ENCODE results near the gene STARD5.
"Not testable (repeated sequence)": the region's sequence is repeated elsewhere in the genome, so short reads cannot be mapped to it uniquely, and the experiment has no call there.

The STARD5 gene

GRCh38 chr15:81361891-81362290 is 38.0 kb upstream of the STARD5 start:
- no peak overlapping the region for H3K4me3 ChIP-seq (ENCODE audit: low read depth, low read length)
- TF ChIP-seq, protein P1, sequence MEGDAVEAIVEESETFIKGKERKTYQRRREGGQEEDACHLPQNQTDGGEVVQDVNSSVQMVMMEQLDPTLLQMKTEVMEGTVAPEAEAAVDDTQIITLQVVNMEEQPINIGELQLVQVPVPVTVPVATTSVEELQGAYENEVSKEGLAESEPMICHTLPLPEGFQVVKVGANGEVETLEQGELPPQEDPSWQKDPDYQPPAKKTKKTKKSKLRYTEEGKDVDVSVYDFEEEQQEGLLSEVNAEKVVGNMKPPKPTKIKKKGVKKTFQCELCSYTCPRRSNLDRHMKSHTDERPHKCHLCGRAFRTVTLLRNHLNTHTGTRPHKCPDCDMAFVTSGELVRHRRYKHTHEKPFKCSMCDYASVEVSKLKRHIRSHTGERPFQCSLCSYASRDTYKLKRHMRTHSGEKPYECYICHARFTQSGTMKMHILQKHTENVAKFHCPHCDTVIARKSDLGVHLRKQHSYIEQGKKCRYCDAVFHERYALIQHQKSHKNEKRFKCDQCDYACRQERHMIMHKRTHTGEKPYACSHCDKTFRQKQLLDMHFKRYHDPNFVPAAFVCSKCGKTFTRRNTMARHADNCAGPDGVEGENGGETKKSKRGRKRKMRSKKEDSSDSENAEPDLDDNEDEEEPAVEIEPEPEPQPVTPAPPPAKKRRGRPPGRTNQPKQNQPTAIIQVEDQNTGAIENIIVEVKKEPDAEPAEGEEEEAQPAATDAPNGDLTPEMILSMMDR (IDR thresholded peaks at IDR 0.05; ENCODE audit: borderline replicate concordance, insufficient read depth, low read depth, low read length) = no peak

GRCh38 chr15:81360491-81360890 is 36.5 kb upstream of the STARD5 start:
- H3K4me3 ChIP-seq (ENCODE audit: low read depth, low read length) = no peak overlapping the region
- TF ChIP-seq, protein P1 (IDR thresholded peaks at IDR 0.05; ENCODE audit: borderline replicate concordance, insufficient read depth, low read depth, low read length) = no peak

DNA sequence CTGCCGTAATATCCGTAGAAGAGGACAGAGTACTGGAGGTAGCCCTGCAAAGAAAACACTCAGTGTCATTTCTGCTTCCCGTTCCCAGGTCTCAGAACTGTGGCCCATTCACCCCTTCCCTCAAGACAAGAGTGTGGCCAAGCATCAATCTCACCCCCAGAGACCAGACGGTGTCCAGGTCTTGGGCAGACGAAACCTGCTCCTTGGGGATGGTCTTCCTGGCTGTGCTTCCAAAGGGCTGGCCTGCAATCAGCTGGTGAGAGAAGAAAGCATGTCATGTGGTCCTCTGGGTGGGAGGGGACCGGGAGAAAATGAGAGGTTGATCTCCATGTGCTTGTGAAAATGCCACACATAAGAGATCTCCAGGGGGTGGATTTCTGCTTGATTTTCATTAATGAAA is 34.3 kb upstream of the STARD5 start:
- no peak overlapping the region for H3K4me3 ChIP-seq (ENCODE audit: low read depth, low read length)
- TF ChIP-seq, protein P1 (IDR thresholded peaks at IDR 0.05; ENCODE audit: borderline replicate concordance, insufficient read depth, low read depth, low read length) = no peak

GRCh38 chr15:81357180-81357686 is 33.3 kb upstream of the STARD5 start:
- TF ChIP-seq, protein P1 (IDR thresholded peaks at IDR 0.05; ENCODE audit: borderline replicate concordance, insufficient read depth, low read depth, low read length) = peak; percentile 29; the same call in 1 of the 2 replicates
- H3K4me3 ChIP-seq (ENCODE audit: low read depth, low read length) = no peak overlapping the region

DNA sequence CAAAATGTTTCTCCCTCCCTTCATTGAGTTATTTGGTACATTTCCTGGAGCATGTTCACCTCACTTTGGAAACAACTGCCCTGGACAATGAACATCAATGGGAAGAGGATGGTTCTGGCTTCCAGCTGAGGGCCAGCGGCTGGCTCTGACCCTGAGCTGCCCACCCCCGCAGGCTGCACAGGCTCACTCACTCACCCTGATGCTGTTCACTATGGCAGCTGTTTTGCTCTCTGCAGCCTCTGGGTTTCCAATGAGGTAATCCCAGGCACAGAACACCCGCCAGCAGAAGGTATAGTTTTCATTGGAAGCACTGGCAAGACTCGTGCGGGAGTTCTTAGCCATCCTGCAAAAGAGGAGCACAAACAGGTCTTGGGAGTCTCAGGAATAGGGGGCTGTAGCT is 32.3 kb upstream of the STARD5 start:
- no peak overlapping the region for H3K4me3 ChIP-seq (ENCODE audit: low read depth, low read length)
- TF ChIP-seq, protein P1 (IDR thresholded peaks at IDR 0.05; ENCODE audit: borderline replicate concordance, insufficient read depth, low read depth, low read length) = no peak

- TF ChIP-seq, protein P1 (IDR thresholded peaks at IDR 0.05; ENCODE audit: borderline replicate concordance, insufficient read depth, low read depth, low read length) = no peak
- H3K4me3 ChIP-seq (ENCODE audit: low read depth, low read length) = no peak overlapping the region
Observed at GRCh38 chr15:81351651-81352050, 27.7 kb upstream of the STARD5 start.

- H3K4me3 ChIP-seq (ENCODE audit: low read depth, low read length) = no peak overlapping the region
- TF ChIP-seq, protein P1 (IDR thresholded peaks at IDR 0.05; ENCODE audit: borderline replicate concordance, insufficient read depth, low read depth, low read length) = no peak
Observed at GRCh38 chr15:81349271-81349670, 25.3 kb upstream of the STARD5 start.

- H3K4me3 ChIP-seq (ENCODE audit: low read depth, low read length) = not testable (repeated sequence)
Observed at GRCh38 chr15:81348691-81349090, 24.8 kb upstream of the STARD5 start.

Measured in GM12875 (cell line).